ENCODE data around the gene ASH1L. TPM values are rescaled to one million over a fixed set of nuclear protein-coding genes. Genes with fewer than 3 reads are reported as not detected.

ASH1L gene
- total and polyA plus RNA-seq, 9 of the 15 experiments (the other 6 are each of a cell fraction or from before 2014, with no cell fraction given) = 2.0 to 23.3 (median 14.6) TPM

GRCh38 chr1:155570593-155570990 is 8.0 kb upstream of the ASH1L start:
- H4K20me1 ChIP-seq (replicated peaks; ENCODE audit: control insufficient read depth, insufficient read depth, low read length) = no peaks in the 10 kb centered on the region; the same call in none of the 2 replicates
- H3K4me3 ChIP-seq = no peak overlapping the region
- FAIRE-seq (no peak), DNase-seq (ENCODE audit: extremely low read depth in 1 of 4, low spot score in 3 of 4) (no peak), ATAC-seq (peak; percentile 7; the same call in 1 of the 3 replicates)
- peaks cover 0 to 12% of the 10 kb centered on the region in 2 experiments; a peak in 2 of 5 replicates for H3K4me1 ChIP-seq (replicated peaks in 1 of 2; ENCODE audit: control insufficient read depth in 2 of 2, insufficient read depth in 2 of 2, low read length in 2 of 2)
- ChIA-PET CTCF (ENCODE audit: low intra/inter-chr PET ratio) (no interaction called here), POLR2A (interaction anchor here (0.6 kb wide), 1 partner anchor 8 kb away, joined by 4 read pairs; the partner anchor contains the start of gene ASH1L)
- H3K36me3 ChIP-seq (ENCODE audit: control insufficient read depth, insufficient read depth, low read length) = peaks cover 37% of the 10 kb centered on the region
- no peak overlapping the region for H2AFZ ChIP-seq (ENCODE audit: low read depth, low read length)
- no peaks in the 10 kb centered on the region for H3K9me1 ChIP-seq (ENCODE audit: control insufficient read depth, insufficient read depth, low read length)
- peak overlapping the region; percentile 16; the same call in 1 of the 2 replicates for H3K4me2 ChIP-seq (ENCODE audit: insufficient read depth, low read length)
- no TSS peak for BruUV-seq (replicated peaks)
- in situ Hi-C loops (cut with MboI) = no loop called here
- H3K9ac ChIP-seq (ENCODE audit: insufficient read depth in 1 of 2, low read depth in 2 of 2, low read length in 2 of 2) = no peak overlapping the region
- intact Hi-C loops (cut with micrococcal nuclease) = no loop called here
- WGBS (ENCODE audit: insufficient coverage, low coverage, missing lambda C conversion rate) = 65% methylated on average over 4 of the region's 4 CpGs
- H3K27ac ChIP-seq (ENCODE audit: extremely low read depth, low read depth, low read length) = peak overlapping the region; percentile 6; the same call in 1 of the 3 replicates
- H3K27me3 ChIP-seq (ENCODE audit: control insufficient read depth in 2 of 2, insufficient read depth in 2 of 2, low read length in 2 of 2) = no peaks in the 10 kb centered on the region
- H3K9me3 ChIP-seq (replicated peaks; ENCODE audit: control insufficient read depth, insufficient read depth, low read depth, low read length) = no peaks in the 10 kb centered on the region
- H3K79me2 ChIP-seq (ENCODE audit: control insufficient read depth, insufficient read depth, low read length) = peaks cover 55% of the 10 kb centered on the region
- TF ChIP-seq LCOR (CRISPR knock-in tag; IDR thresholded peaks at IDR 0.05) (no peak), JUNB (CRISPR knock-in tag; conservative IDR thresholded peaks at IDR 0.05) (no peak), MYC (IDR thresholded peaks at IDR 0.05; ENCODE audit: low read depth, low read length) (no peak), MYC (CRISPR knock-in tag; IDR thresholded peaks at IDR 0.05; ENCODE audit: borderline replicate concordance, low read depth) (no peak), STAG1 (CRISPR knock-in tag; IDR thresholded peaks at IDR 0.05; ENCODE audit: borderline replicate concordance) (no peak), ZNF512 (tag; IDR thresholded peaks at IDR 0.05) (no peak), CCAR2 (IDR thresholded peaks at IDR 0.05; ENCODE audit: low read depth, low read length) (no peak), FOXK2 (conservative IDR thresholded peaks at IDR 0.05 in 1 of 2, IDR thresholded peaks at IDR 0.05 in 1 of 2; ENCODE audit: low read depth in 2 of 2) (0 out of 4 replicates have a peak, but pooled peaks of 1 of the 2 experiments have one; percentile 23), PRDM10 (IDR thresholded peaks at IDR 0.05; ENCODE audit: partially characterized antibody) (peak; percentile 83), ZNF165 (CRISPR knock-in tag; IDR thresholded peaks at IDR 0.05; ENCODE audit: borderline replicate concordance) (no peak), SMARCA4 (IDR thresholded peaks at IDR 0.05) (no peak), ZBTB1 (CRISPR knock-in tag; IDR thresholded peaks at IDR 0.05; ENCODE audit: borderline replicate concordance, low read depth) (no peak), ZNF766 (CRISPR knock-in tag; conservative IDR thresholded peaks at IDR 0.05) (no peak)
